Naive thymus-derived CD4-positive, alpha-beta T cell (primary cell): Measurements from ENCODE around the gene PAQR8. TPM values are rescaled to one million over a fixed set of nuclear protein-coding genes. Genes with fewer than 3 reads are reported as not detected.
"Not testable (repeated sequence)": the region's sequence is repeated elsewhere in the genome, so short reads cannot be mapped to it uniquely, and the experiment has no call there.

Experiments
- ATAC-seq: fragments of 150-1000 bp; cut with Tn5 transposase; 2 replicates; pipeline ENCODE4 v1.10.0; 2021; ENCODE audit warnings: mild to moderate bottlenecking, moderate library complexity
- CTCF ChIA-PET: fragments of 350-600 bp; sonication (Branson Sonifier 250); formaldehyde crosslinking; loops from one replicate; lab custom pipeline; 2021; ENCODE audit warnings: antibody characterized with exemption; lab: Charles Lee
- POLR2A ChIA-PET: fragments of 350-600 bp; sonication (Branson Sonifier 250); formaldehyde crosslinking; loops from one replicate; lab custom pipeline; 2021; ENCODE audit warnings: antibody characterized with exemption, inconsistent platforms; lab: Charles Lee
- DNase-seq, 9 donors: peaks; one replicate each; pipeline versions ENCODE4 v3.0.0 to v3.0.0-alpha.2; 2020 to 2022; ENCODE audit warnings: mixed read lengths in 1 of 9
- H3K27ac ChIP-seq: one replicate; pipeline ENCODE4 v1.7.0; 2013; ENCODE audit warnings: mild to moderate bottlenecking, low read depth, low read length, moderate library complexity
- H3K27me3 ChIP-seq, 2 donors: one replicate each; pipeline ENCODE4 v1.7.0; 2013; ENCODE audit warnings: low read length in 2 of 2, mild to moderate bottlenecking in 2 of 2, moderate library complexity in 2 of 2; ENCODE audit not compliant: control insufficient read depth in 2 of 2, insufficient read depth in 2 of 2
- H3K36me3 ChIP-seq, 3 experiments: 1 replicate in 2 of 3; 2 replicates in 1 of 3; pipeline ENCODE4 v1.7.0; 2013; ENCODE audit warnings: low read length in 3 of 3, mild to moderate bottlenecking in 3 of 3, moderate library complexity in 1 of 3; ENCODE audit not compliant: insufficient read depth in 3 of 3, control insufficient read depth in 2 of 3
- H3K4me1 ChIP-seq, 2 donors: one replicate each; pipeline ENCODE4 v1.7.0; 2013; ENCODE audit warnings: low read length in 2 of 2, mild to moderate bottlenecking in 2 of 2, moderate library complexity in 1 of 2; ENCODE audit not compliant: control insufficient read depth in 2 of 2, insufficient read depth in 2 of 2
- H3K4me3 ChIP-seq: 2 replicates; pipeline ENCODE4 v1.7.0; 2013; ENCODE audit warnings: mild to moderate bottlenecking, low read length
- H3K9me3 ChIP-seq, 3 experiments: 1 replicate in 2 of 3; 2 replicates in 1 of 3; pipeline ENCODE4 v1.7.0; 2013; ENCODE audit warnings: low read length in 3 of 3; ENCODE audit not compliant: control insufficient read depth in 2 of 3
- H3K27ac Mint-ChIP-seq, 9 donors: one replicate each; pipeline ENCODE4 v1.8.0; 2020 to 2022; ENCODE audit warnings: mixed read lengths in 9 of 9, mild to moderate bottlenecking in 8 of 9, moderate library complexity in 5 of 9, inconsistent platforms in 2 of 9
- H3K27me3 Mint-ChIP-seq, 5 donors: one replicate each; pipeline ENCODE4 v1.8.0; 2021 to 2022; ENCODE audit warnings: mixed read lengths in 5 of 5, mild to moderate bottlenecking in 1 of 5
- H3K36me3 Mint-ChIP-seq, 5 donors: one replicate each; pipeline ENCODE4 v1.8.0; 2020 to 2022; ENCODE audit warnings: mixed read lengths in 5 of 5, mild to moderate bottlenecking in 3 of 5, inconsistent platforms in 1 of 5
- H3K4me1 Mint-ChIP-seq, 7 donors: one replicate each; pipeline ENCODE4 v1.8.0; 2020 to 2022; ENCODE audit warnings: mixed read lengths in 7 of 7, mild to moderate bottlenecking in 3 of 7, inconsistent platforms in 1 of 7
- H3K4me3 Mint-ChIP-seq, 10 donors: one replicate each; pipeline ENCODE4 v1.8.0; 2020 to 2022; ENCODE audit warnings: mild to moderate bottlenecking in 10 of 10, mixed read lengths in 10 of 10, moderate library complexity in 6 of 10, inconsistent platforms in 2 of 10
- H3K9me3 Mint-ChIP-seq, 11 donors: one replicate each; pipeline ENCODE4 v1.8.0; 2020 to 2022; ENCODE audit warnings: mixed read lengths in 11 of 11, mild to moderate bottlenecking in 4 of 11, inconsistent platforms in 1 of 11, moderate library complexity in 1 of 11
- intact Hi-C, 2 donors: fragments of 100-400 bp; cut with micrococcal nuclease; formaldehyde crosslinking; loops; one replicate each; pipeline ENCODE4 v1.15.1; 2023
- polyA plus RNA-seq, 2 donors: library from polyadenylated mRNA; unstranded; fragments of 300-500 nt; fragmentation: Illumina TruSeq; gene quantifications; one replicate each; pipeline ENCODE4 v1.2.3, GENCODE V29; 2021
- total RNA-seq, 6 experiments: library from RNA in 5 of 6; stranded (reverse) in 5 of 6; gene quantifications; 1 replicate in 5 of 6; 2 replicates in 1 of 6; pipeline ENCODE4 v1.2.3 and lab custom pipeline; 2021 to 2026

The PAQR8 gene
- total and polyA plus RNA-seq, 7 experiments from 2014 or later, result 7.5 to 46.2 (median 32.1) TPM

DNA sequence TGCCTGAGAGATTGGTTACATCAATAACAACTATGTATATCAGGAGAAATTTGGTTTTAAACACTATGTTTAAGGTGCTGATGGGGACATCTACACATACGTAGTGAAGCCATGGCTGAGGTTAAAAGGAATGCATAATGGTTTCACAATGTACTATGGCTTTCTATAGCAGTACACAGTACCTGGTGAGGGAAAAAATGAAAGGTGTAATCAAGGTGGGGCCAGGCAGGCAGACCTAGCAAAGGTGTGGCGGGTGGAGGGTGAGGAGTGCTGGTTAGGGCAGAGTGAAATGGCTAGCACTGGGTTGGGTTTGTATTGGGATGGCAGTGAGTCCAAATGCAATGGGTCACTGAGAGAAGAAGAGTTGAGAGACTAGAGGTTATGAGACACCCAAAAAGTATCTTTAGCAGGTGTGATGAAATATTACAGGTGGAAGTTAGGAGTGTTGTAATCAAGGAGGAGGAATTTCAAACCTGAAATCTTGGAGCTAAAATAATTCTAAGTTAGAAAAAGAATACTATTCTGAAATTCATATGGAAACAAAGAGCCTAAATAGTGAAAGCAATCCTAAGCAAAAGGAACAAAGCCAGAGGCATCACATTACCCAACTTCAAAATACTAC, 22.3 kb downstream of the PAQR8 start:
- Mint-ChIP-seq H3K27me3 (no peaks in the 10 kb centered on the region), H3K36me3 (peaks cover 15 to 52% (median 40%) of the 10 kb centered on the region in 5 donors), H3K4me1 (peaks cover 45 to 83% (median 77%) of the 10 kb centered on the region in 7 donors), H3K4me3 (peak overlapping the region in 2 of 10 donors; percentile 32 to 48), H3K9me3 (peaks cover 0 to 14% (median 0%) of the 10 kb centered on the region in 11 donors), H3K27ac (peak overlapping the region in 8 of 9 donors; percentile 61 to 100 (median 84))
- intact Hi-C loops, result no loop called here
- DNase-seq (no peak), ATAC-seq (no peak)
- Histone ChIP-seq H3K27me3 (no peaks in the 10 kb centered on the region), H3K27ac (no peak overlapping the region), H3K4me3 (no peak overlapping the region), H3K36me3 (no peaks in the 10 kb centered on the region), H3K4me1 (peaks cover 10 to 58% of the 10 kb centered on the region in 2 donors), H3K9me3 (no peaks in the 10 kb centered on the region)
- ChIA-PET CTCF (no interaction called here), POLR2A (interaction anchor here (0.6 to 8.1 kb wide), 6 partner anchors 10 to 78 kb away, joined by 3 to 77 read pairs (median 4); partner anchors contain the start of gene PAQR8)

- no peaks in the 10 kb centered on the region for H3K36me3 ChIP-seq
- H3K4me1 ChIP-seq, result peaks cover 18 to 63% of the 10 kb centered on the region in 2 donors
- no peaks in the 10 kb centered on the region for H3K27me3 Mint-ChIP-seq
- no peak for DNase-seq
- no peaks in the 10 kb centered on the region for H3K27me3 ChIP-seq
- peaks cover 49 to 86% (median 81%) of the 10 kb centered on the region in 7 donors for H3K4me1 Mint-ChIP-seq
- peak overlapping the region in 2 of 10 donors; percentile 1 to 8 for H3K4me3 Mint-ChIP-seq
- peaks cover 0 to 14% (median 0%) of the 10 kb centered on the region in 11 donors for H3K9me3 Mint-ChIP-seq
- no peaks in the 10 kb centered on the region for H3K9me3 ChIP-seq
- no peak for ATAC-seq
- peak overlapping the region in 8 of 9 donors; percentile 61 to 100 (median 88) for H3K27ac Mint-ChIP-seq
- no peak overlapping the region for H3K27ac ChIP-seq
- peaks cover 15 to 49% (median 40%) of the 10 kb centered on the region in 5 donors for H3K36me3 Mint-ChIP-seq
- ChIA-PET CTCF (no interaction called here), POLR2A (interaction anchor here (1.2 to 8.1 kb wide), 3 partner anchors 10 to 23 kb away, joined by 6 to 77 read pairs (median 9); partner anchors contain the start of gene PAQR8)
- intact Hi-C loops, result no loop called here
- no peak overlapping the region for H3K4me3 ChIP-seq
Measured at GRCh38 chr6:52385074-52385473, 23.1 kb downstream of the PAQR8 start.

GRCh38 chr6:52388119-52388518, 26.2 kb downstream of the PAQR8 start:
- peaks cover 45 to 68% of the 10 kb centered on the region in 2 donors for H3K4me1 ChIP-seq
- ChIA-PET POLR2A (interaction anchor here (0.7 to 8.1 kb wide), 7 partner anchors 9 to 102 kb away, joined by 4 to 85 read pairs (median 20); partner anchors contain the start of genes MCM3 and PAQR8), CTCF (interaction anchor here (0.7 to 7.1 kb wide), 6 partner anchors 11 to 107 kb away, joined by 3 to 81 read pairs (median 16); partner anchors contain the start of gene PAQR8)
- peaks cover 0 to 14% (median 0%) of the 10 kb centered on the region in 11 donors for H3K9me3 Mint-ChIP-seq
- not testable (repeated sequence) for ATAC-seq, H3K4me3 ChIP-seq, DNase-seq, H3K27me3 ChIP-seq, H3K36me3 ChIP-seq, H3K27me3 Mint-ChIP-seq, H3K9me3 ChIP-seq
- H3K27ac Mint-ChIP-seq, result peak overlapping the region in 8 of 9 donors; percentile 93 to 100 (median 98)
- H3K27ac ChIP-seq, result peak overlapping the region; percentile 89
- peak overlapping the region in 1 of 10 donors; percentile 88 for H3K4me3 Mint-ChIP-seq
- peaks cover 54 to 93% (median 87%) of the 10 kb centered on the region in 7 donors for H3K4me1 Mint-ChIP-seq
- intact Hi-C loops, result loop anchor here in 1 of 2 donors (2.0 kb wide), 2 partner anchors 53 to 101 kb away; no protein-coding TSS in a partner anchor
- H3K36me3 Mint-ChIP-seq, result peaks cover 8 to 39% (median 30%) of the 10 kb centered on the region in 5 donors

GRCh38 chr6:52388790-52389189, 26.8 kb downstream of the PAQR8 start:
- peak overlapping the region; percentile 9 to 89 (median 86) for H3K4me3 Mint-ChIP-seq
- CTCF ChIA-PET, result interaction anchor here (1.3 to 7.1 kb wide), 7 partner anchors 11 to 103 kb away, joined by 3 to 81 read pairs (median 26); partner anchors contain the start of genes EFHC1, MCM3 and PAQR8
- Histone ChIP-seq H3K4me1 (peaks cover 51 to 73% of the 10 kb centered on the region in 2 donors), H3K9me3 (no peaks in the 10 kb centered on the region), H3K27me3 (no peaks in the 10 kb centered on the region), H3K27ac (peak overlapping the region; percentile 89), H3K4me3 (peak overlapping the region; percentile 62), H3K36me3 (no peaks in the 10 kb centered on the region)
- POLR2A ChIA-PET, result interaction anchor here (1.5 to 8.1 kb wide), 7 partner anchors 11 to 103 kb away, joined by 4 to 85 read pairs (median 62); partner anchors contain the start of genes MCM3 and PAQR8
- ATAC-seq (no peak), DNase-seq (peak in 2 of 9 donors; percentile 28 to 36)
- peaks cover 0 to 6% (median 0%) of the 10 kb centered on the region in 5 donors for H3K27me3 Mint-ChIP-seq
- H3K9me3 Mint-ChIP-seq, result peaks cover 0 to 12% (median 0%) of the 10 kb centered on the region in 11 donors
- peaks cover 6 to 40% (median 27%) of the 10 kb centered on the region in 5 donors for H3K36me3 Mint-ChIP-seq
- intact Hi-C loops, result loop anchor here in 1 of 2 donors (1.0 to 2.0 kb wide), 7 partner anchors 12 to 102 kb away; partner anchors contain the start of genes EFHC1 and PAQR8
- peaks cover 56 to 96% (median 90%) of the 10 kb centered on the region in 7 donors for H3K4me1 Mint-ChIP-seq
- peak overlapping the region; percentile 93 to 100 (median 98) for H3K27ac Mint-ChIP-seq

GRCh38 chr6:52389264-52389625, 27.3 kb downstream of the PAQR8 start:
- CTCF ChIA-PET, result interaction anchor here (0.7 to 7.1 kb wide), 17 partner anchors 9 to 274 kb away, joined by 3 to 81 read pairs (median 7); partner anchors contain the start of genes EFHC1, MCM3 and PAQR8
- peak overlapping the region; percentile 62 for H3K4me3 ChIP-seq
- peaks cover 54 to 73% of the 10 kb centered on the region in 2 donors for H3K4me1 ChIP-seq

More at GRCh38 chr6:52389264-52389625, 27.3 kb downstream of the PAQR8 start:
- intact Hi-C loops, result loop anchor here in 1 of 2 donors (1.0 to 2.0 kb wide), 7 partner anchors 11 to 102 kb away; partner anchors contain the start of genes EFHC1 and PAQR8
- ATAC-seq (no peak), DNase-seq (peak in 2 of 9 donors; percentile 26 to 40)
- H3K27me3 ChIP-seq, result no peaks in the 10 kb centered on the region
- Mint-ChIP-seq H3K4me1 (peaks cover 53 to 96% (median 90%) of the 10 kb centered on the region in 7 donors), H3K36me3 (peaks cover 1 to 37% (median 22%) of the 10 kb centered on the region in 5 donors), H3K27me3 (peaks cover 0 to 6% (median 0%) of the 10 kb centered on the region in 5 donors), H3K9me3 (peaks cover 0 to 9% (median 0%) of the 10 kb centered on the region in 11 donors), H3K4me3 (peak overlapping the region; percentile 75 to 89 (median 86)), H3K27ac (peak overlapping the region; percentile 93 to 100 (median 98))
- H3K36me3 ChIP-seq, result no peaks in the 10 kb centered on the region
- peak overlapping the region; percentile 89 for H3K27ac ChIP-seq
- H3K9me3 ChIP-seq, result no peaks in the 10 kb centered on the region
- POLR2A ChIA-PET, result interaction anchor here (0.9 to 8.1 kb wide), 13 partner anchors 8 to 187 kb away, joined by 4 to 85 read pairs (median 5); partner anchors contain the start of genes MCM3, PAQR8 and TRAM2
